GM19193 (cell line): ENCODE measurements around the gene SESTD1.

Experiments used
- POLR2A ChIP-seq: IDR thresholded peaks from 4 replicates; pipeline ENCODE4 v1.6.1; 2011; ENCODE audit not compliant: insufficient read depth, insufficient read length; ENCODE audit errors: extremely low read depth

SESTD1 gene

GRCh38 chr2:179059026-179059700 is 205.5 kb downstream of the SESTD1 start:
- TF ChIP-seq POLR2A: no peak

- TF ChIP-seq POLR2A: no peak
These were observed 206.9 kb downstream of the SESTD1 start for GRCh38 chr2:179057737-179058136.
